Measurements from ENCODE around the gene SIGLEC15.

GRCh38 chr18:45870419-45870818 lies 44.9 kb downstream of the SIGLEC15 start:
- TF ChIP-seq CTCF (IDR thresholded peaks at IDR 0.05; ENCODE audit: low read depth, low read length) (no peak), EZH2phosphoT487 (IDR thresholded peaks at IDR 0.05; ENCODE audit: low read depth) (no peak)
